ENCODE measurements around the gene DAND5. TPM values are rescaled to one million over a fixed set of nuclear protein-coding genes. Genes with fewer than 3 reads are reported as not detected.

DAND5 gene
- total RNA-seq, 1 experiment from 2014 or later, result 0.17 TPM

DNA sequence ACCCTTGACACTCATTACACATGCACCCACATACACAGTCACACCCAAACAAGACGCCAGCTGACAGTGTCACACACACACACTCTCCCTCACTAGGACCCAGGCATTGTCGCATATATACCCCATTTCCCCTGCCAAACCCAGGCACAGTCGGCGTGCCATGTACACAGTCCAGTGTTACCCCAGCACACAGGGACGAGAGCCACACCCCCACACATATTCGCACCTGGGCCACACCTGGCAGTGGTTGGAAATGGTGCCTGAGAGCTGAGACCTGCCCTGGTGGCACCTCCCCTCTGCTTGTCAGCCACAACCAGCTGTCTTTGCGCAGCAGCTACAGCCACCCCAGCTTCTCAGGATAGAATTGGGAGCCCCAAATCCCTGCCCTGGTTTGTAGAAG is 34.9 kb downstream of the DAND5 start:
- H3K27ac ChIP-seq (ENCODE audit: low read depth, low read length, poor library complexity, severe bottlenecking), result no peak overlapping the region
- TF ChIP-seq, protein P1, sequence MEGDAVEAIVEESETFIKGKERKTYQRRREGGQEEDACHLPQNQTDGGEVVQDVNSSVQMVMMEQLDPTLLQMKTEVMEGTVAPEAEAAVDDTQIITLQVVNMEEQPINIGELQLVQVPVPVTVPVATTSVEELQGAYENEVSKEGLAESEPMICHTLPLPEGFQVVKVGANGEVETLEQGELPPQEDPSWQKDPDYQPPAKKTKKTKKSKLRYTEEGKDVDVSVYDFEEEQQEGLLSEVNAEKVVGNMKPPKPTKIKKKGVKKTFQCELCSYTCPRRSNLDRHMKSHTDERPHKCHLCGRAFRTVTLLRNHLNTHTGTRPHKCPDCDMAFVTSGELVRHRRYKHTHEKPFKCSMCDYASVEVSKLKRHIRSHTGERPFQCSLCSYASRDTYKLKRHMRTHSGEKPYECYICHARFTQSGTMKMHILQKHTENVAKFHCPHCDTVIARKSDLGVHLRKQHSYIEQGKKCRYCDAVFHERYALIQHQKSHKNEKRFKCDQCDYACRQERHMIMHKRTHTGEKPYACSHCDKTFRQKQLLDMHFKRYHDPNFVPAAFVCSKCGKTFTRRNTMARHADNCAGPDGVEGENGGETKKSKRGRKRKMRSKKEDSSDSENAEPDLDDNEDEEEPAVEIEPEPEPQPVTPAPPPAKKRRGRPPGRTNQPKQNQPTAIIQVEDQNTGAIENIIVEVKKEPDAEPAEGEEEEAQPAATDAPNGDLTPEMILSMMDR (conservative IDR thresholded peaks at IDR 0.05; ENCODE audit: low read depth, low read length), result no peak
- TF ChIP-seq EZH2 (IDR thresholded peaks at IDR 0.05; ENCODE audit: borderline replicate concordance, low read depth, low read length, poor library complexity, severe bottlenecking), result no peak
- no peaks in the 10 kb centered on the region for H3K27me3 ChIP-seq (replicated peaks; ENCODE audit: insufficient read depth, low read depth, low read length, poor library complexity)
- no TSS peak for BruUV-seq (replicated peaks)
- no peaks in the 10 kb centered on the region for H3K36me3 ChIP-seq (ENCODE audit: insufficient read depth, low read length, poor library complexity, severe bottlenecking)
- intact Hi-C loops (cut with micrococcal nuclease; ENCODE audit: unreplicated experiment), result no loop called here
- no peaks in the 10 kb centered on the region for H3K9me3 ChIP-seq (ENCODE audit: low read depth, low read length, poor library complexity, severe bottlenecking)
- H3K4me3 ChIP-seq (ENCODE audit: low read depth, low read length, poor library complexity, severe bottlenecking), result no peak overlapping the region
- CTCF ChIA-PET, result no interaction called here
- POLR2A ChIA-PET (ENCODE audit: low non-redundant PET), result no interaction called here
- H3K4me1 ChIP-seq (ENCODE audit: insufficient read depth, low read length, poor library complexity, severe bottlenecking), result no peaks in the 10 kb centered on the region
- DNase-seq (ENCODE audit: low spot score), result no peak

- H3K27me3 ChIP-seq (replicated peaks; ENCODE audit: insufficient read depth, low read depth, low read length, poor library complexity), result no peaks in the 10 kb centered on the region
- no peak overlapping the region for H3K27ac ChIP-seq (ENCODE audit: low read depth, low read length, poor library complexity, severe bottlenecking)
- H3K4me3 ChIP-seq (ENCODE audit: low read depth, low read length, poor library complexity, severe bottlenecking), result no peak overlapping the region
- CTCF ChIA-PET, result interaction anchor here (0.5 to 1.0 kb wide), 2 partner anchors 57 to 874 kb away, joined by 3 to 4 read pairs; no protein-coding TSS in a partner anchor
- no peak for DNase-seq (ENCODE audit: low spot score)
- no TSS peak for BruUV-seq (replicated peaks)
- no peaks in the 10 kb centered on the region for H3K9me3 ChIP-seq (ENCODE audit: low read depth, low read length, poor library complexity, severe bottlenecking)
- no peaks in the 10 kb centered on the region for H3K4me1 ChIP-seq (ENCODE audit: insufficient read depth, low read length, poor library complexity, severe bottlenecking)
- H3K36me3 ChIP-seq (ENCODE audit: insufficient read depth, low read length, poor library complexity, severe bottlenecking), result no peaks in the 10 kb centered on the region
- TF ChIP-seq, protein P1 (conservative IDR thresholded peaks at IDR 0.05; ENCODE audit: low read depth, low read length), result no peak
- no peak for TF ChIP-seq EZH2 (IDR thresholded peaks at IDR 0.05; ENCODE audit: borderline replicate concordance, low read depth, low read length, poor library complexity, severe bottlenecking)
- intact Hi-C loops (cut with micrococcal nuclease; ENCODE audit: unreplicated experiment), result no loop called here
- POLR2A ChIA-PET (ENCODE audit: low non-redundant PET), result no interaction called here
These were observed 35.9 kb downstream of the DAND5 start for GRCh38 chr19:13005253-13005652.

GRCh38 chr19:13005861-13006370 is 36.5 kb downstream of the DAND5 start:
- intact Hi-C loops (cut with micrococcal nuclease; ENCODE audit: unreplicated experiment), result no loop called here
- ChIA-PET CTCF (interaction anchor here (1.0 kb wide), 1 partner anchor 56 kb away, joined by 3 read pairs; no protein-coding TSS in a partner anchor), POLR2A (ENCODE audit: low non-redundant PET) (no interaction called here)
- no peak for DNase-seq (ENCODE audit: low spot score)
- H3K9me3 ChIP-seq (ENCODE audit: low read depth, low read length, poor library complexity, severe bottlenecking), result no peaks in the 10 kb centered on the region
- H3K36me3 ChIP-seq (ENCODE audit: insufficient read depth, low read length, poor library complexity, severe bottlenecking), result no peaks in the 10 kb centered on the region
- H3K27ac ChIP-seq (ENCODE audit: low read depth, low read length, poor library complexity, severe bottlenecking), result no peak overlapping the region
- TF ChIP-seq, protein P1 (conservative IDR thresholded peaks at IDR 0.05; ENCODE audit: low read depth, low read length), result no peak
- no peak for TF ChIP-seq EZH2 (IDR thresholded peaks at IDR 0.05; ENCODE audit: borderline replicate concordance, low read depth, low read length, poor library complexity, severe bottlenecking)
- H3K4me3 ChIP-seq (ENCODE audit: low read depth, low read length, poor library complexity, severe bottlenecking), result no peak overlapping the region
- no peaks in the 10 kb centered on the region for H3K4me1 ChIP-seq (ENCODE audit: insufficient read depth, low read length, poor library complexity, severe bottlenecking)
- no TSS peak for BruUV-seq (replicated peaks)
- no peaks in the 10 kb centered on the region for H3K27me3 ChIP-seq (replicated peaks; ENCODE audit: insufficient read depth, low read depth, low read length, poor library complexity)

Data from A673 (cell line).